ENCODE data around the gene CRB3. TPM values are rescaled to one million over a fixed set of nuclear protein-coding genes. Genes with fewer than 3 reads are reported as not detected.
A peak's percentile ranks its signal among the peaks of the same experiment; 100 is the strongest.

CRB3 gene
- total and polyA plus RNA-seq, 3 donors from 2014 or later = 1.2 to 2.3 (median 2.0) TPM

- intact Hi-C loops (cut with DNase I; ENCODE audit: low total_unique reads) = no loop called here
- peaks cover 9% of the 10 kb centered on the region for H3K4me1 ChIP-seq
- H3K9me3 ChIP-seq = no peaks in the 10 kb centered on the region
- no peak overlapping the region for H3K4me3 ChIP-seq
- no peak for TF ChIP-seq POLR2A (IDR thresholded peaks at IDR 0.05)
- TF ChIP-seq, protein P1, sequence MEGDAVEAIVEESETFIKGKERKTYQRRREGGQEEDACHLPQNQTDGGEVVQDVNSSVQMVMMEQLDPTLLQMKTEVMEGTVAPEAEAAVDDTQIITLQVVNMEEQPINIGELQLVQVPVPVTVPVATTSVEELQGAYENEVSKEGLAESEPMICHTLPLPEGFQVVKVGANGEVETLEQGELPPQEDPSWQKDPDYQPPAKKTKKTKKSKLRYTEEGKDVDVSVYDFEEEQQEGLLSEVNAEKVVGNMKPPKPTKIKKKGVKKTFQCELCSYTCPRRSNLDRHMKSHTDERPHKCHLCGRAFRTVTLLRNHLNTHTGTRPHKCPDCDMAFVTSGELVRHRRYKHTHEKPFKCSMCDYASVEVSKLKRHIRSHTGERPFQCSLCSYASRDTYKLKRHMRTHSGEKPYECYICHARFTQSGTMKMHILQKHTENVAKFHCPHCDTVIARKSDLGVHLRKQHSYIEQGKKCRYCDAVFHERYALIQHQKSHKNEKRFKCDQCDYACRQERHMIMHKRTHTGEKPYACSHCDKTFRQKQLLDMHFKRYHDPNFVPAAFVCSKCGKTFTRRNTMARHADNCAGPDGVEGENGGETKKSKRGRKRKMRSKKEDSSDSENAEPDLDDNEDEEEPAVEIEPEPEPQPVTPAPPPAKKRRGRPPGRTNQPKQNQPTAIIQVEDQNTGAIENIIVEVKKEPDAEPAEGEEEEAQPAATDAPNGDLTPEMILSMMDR (IDR thresholded peaks at IDR 0.05) = no peak
- no peak overlapping the region for H3K27ac ChIP-seq
- no peaks in the 10 kb centered on the region for H3K27me3 ChIP-seq
- 67 to 72% methylated on average over 7 of the region's 7 CpGs for WGBS, 2 donors
- no peaks in the 10 kb centered on the region for H3K36me3 ChIP-seq (ENCODE audit: low read depth, missing control alignments)
- DNase-seq = no peak
These were observed 34.4 kb downstream of the CRB3 start for GRCh38 chr19:6498294-6499036.

DNA sequence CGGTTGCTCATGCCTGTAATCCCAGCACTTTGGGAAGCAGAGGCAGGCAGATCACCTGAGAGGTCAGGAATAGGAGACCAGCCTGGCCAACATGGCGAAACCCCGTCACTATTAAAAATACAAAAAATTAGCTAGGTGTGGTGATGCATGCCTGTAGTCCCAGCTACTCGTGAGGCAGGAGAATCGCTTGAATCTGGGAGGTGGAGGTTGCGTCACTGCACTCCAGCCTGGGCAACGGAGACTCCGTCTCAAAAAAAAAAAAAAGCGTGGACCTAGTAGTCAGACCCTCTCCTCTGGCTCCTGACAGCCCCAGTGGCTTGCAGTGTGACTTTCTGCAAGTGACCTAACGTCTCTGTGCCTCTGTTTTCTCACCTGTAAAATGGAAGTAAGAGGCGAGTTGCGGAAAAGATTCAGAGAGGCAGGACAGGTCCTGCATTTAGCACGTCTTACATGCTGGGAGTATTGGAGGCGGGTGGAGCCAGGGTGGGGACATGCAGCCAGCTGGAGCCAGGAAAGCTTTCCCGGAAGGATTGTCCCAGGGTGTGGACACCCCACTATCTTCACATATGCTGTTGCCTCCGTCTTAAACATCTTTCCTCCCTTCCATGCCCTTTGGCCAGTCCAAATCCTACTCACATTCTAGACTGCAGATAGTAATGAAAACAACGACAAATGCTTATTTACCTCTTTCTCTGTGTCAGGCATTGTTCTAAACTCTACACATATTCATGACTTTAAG lies 35.1 kb downstream of the CRB3 start:
- Histone ChIP-seq H3K27me3 (no peaks in the 10 kb centered on the region), H3K4me3 (no peak overlapping the region), H3K36me3 (ENCODE audit: low read depth, missing control alignments) (no peaks in the 10 kb centered on the region), H3K4me1 (peaks cover 11% of the 10 kb centered on the region), H3K9me3 (no peaks in the 10 kb centered on the region), H3K27ac (no peak overlapping the region)
- WGBS, 2 donors = 77 to 78% methylated on average over 17 of the region's 17 CpGs
- intact Hi-C loops (cut with DNase I; ENCODE audit: low total_unique reads) = no loop called here
- no peak for TF ChIP-seq POLR2A (IDR thresholded peaks at IDR 0.05)
- TF ChIP-seq, protein P1 (IDR thresholded peaks at IDR 0.05) = no peak
- DNase-seq = no peak

DNA sequence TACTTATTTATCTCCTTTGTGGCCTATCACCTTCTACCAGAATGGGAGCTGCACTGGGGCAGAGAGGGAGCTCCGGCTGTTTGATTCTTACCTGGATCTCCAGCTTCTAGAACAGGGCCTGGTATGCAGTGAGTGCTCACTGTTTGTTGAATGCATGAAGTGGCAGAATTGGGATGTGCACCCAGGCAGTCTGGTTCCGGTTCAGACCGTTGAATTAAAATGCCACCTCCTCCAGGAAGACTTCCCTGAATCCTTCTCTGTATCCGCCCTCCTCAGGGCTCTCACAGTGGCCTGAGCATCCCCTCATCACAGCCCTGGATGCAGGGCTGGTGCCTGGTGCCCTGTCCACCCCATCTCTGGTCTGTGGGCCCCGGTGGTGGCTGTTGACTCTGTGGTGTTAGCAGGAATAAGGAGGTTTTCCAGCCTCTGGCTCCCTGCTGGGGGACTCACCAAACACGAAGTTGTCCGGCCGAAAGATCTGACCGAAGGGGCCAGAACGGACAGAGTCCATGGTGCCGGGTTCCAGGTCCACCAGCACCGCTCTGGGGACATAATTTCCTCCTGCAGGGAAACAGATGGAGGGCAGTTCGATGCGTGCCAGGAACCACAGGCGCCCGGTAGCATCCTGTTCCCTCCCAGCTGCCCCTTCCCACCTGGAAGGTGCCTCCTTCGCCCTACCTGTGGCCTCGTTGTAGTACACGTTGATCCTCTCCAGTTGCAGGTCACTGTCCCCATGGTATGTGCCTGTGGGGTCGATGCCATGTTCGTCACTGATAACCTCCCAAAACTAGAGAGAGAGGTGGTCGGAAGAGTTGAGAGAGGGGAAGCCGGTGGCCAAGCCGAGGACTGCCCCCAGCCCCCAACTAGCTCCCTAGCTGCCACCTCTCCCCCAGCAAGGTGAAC lies 37.0 kb downstream of the CRB3 start:
- peak overlapping the region; percentile 49 to 65 for H3K4me3 ChIP-seq
- no peak for TF ChIP-seq POLR2A (IDR thresholded peaks at IDR 0.05)
- TF ChIP-seq, protein P1 (IDR thresholded peaks at IDR 0.05) = no peak
- no peak for DNase-seq
- no peaks in the 10 kb centered on the region for H3K36me3 ChIP-seq (ENCODE audit: low read depth, missing control alignments)
- intact Hi-C loops (cut with DNase I; ENCODE audit: low total_unique reads) = no loop called here
- H3K27ac ChIP-seq = no peak overlapping the region
- 49 to 52% methylated on average over 17 to 23 of the region's 24 CpGs for WGBS, 2 donors
- H3K9me3 ChIP-seq = no peaks in the 10 kb centered on the region
- H3K27me3 ChIP-seq = no peaks in the 10 kb centered on the region
- peaks cover 14% of the 10 kb centered on the region for H3K4me1 ChIP-seq

DNA sequence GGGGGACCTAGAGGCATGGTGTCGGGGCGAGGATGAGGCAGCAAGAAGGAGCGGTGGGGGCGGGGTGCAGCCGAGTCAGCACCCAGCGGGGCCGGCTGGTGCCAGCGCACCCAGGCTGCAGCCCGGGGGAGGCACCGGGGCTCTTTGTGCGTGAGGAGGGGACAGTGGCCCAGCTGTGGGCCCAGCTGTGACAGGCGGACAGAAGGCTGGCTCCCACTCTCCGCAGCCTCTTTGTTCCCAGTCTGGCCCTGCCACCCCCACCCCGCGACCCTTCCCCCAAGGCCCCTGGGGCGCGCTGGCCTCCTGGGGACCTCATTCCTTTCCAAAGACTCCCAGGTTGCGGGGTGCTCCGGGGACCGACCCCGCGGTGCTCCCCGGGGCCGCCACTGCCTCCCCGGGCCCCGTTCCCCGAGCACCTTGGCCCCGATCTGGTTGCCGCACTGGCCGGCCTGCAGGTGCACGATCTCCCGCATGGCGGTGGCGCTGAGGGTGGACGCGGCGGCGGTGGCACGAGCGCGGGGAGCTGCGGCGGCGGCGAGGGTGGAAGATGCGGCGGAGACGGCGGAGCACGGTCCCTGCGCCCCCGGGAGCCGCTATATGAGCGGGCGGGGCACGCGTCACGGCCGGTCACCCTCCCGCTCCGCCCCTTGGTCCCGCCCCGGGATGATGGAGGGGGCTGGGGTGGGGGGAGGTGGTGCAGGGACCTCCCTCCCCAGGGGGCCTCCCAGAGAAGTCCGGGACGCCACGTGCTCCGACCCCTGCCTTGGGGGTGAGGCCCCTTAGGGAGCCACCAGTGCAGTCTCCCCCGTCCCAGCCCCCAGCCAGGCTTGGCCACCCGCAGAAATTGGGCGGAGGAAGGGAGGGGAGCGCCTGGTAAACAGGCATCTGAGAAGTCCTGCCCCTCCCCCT lies 37.9 kb downstream of the CRB3 start, which contains the start of gene TUBB4A:
Gene TUBB4A, minus strand, starts transcription at position 570 of the 909 bp plus-strand sequence. Its CDS starts 97 bp downstream, at position 473.
- 1% methylated on average over 25 to 53 of the region's 71 CpGs for WGBS, 2 donors
- no peak within 1 kb of the TSS for H3K27ac ChIP-seq

More for the DNA sequence above, 37.9 kb downstream of the CRB3 start, which contains the start of gene TUBB4A:
- intact Hi-C loops (cut with DNase I; ENCODE audit: low total_unique reads) = no loop called here
- Histone ChIP-seq H3K36me3 (ENCODE audit: low read depth, missing control alignments) (no peaks in the 10 kb centered on the region), H3K4me3 (peak within 1 kb of the TSS; percentile 49 to 65), H3K4me1 (peaks cover 14% of the 10 kb centered on the region), H3K9me3 (no peaks in the 10 kb centered on the region), H3K27me3 (no peaks in the 10 kb centered on the region)
- DNase-seq = peak; percentile 59
- TF ChIP-seq, protein P1 (IDR thresholded peaks at IDR 0.05) = no peak
- no peak for TF ChIP-seq POLR2A (IDR thresholded peaks at IDR 0.05)

Measured in testis (tissue), 3 donors.